HG02610 (cell line): ENCODE measurements around the gene TDRD7.

ENCODE experiments used
- ATAC-seq: cut with Tn5 transposase; IDR thresholded peaks from one replicate; pipeline ENCODE4 v1.9.1; 2021; ENCODE audit warnings: mild to moderate bottlenecking, moderate library complexity; ENCODE audit not compliant: unreplicated experiment

Gene TDRD7

DNA sequence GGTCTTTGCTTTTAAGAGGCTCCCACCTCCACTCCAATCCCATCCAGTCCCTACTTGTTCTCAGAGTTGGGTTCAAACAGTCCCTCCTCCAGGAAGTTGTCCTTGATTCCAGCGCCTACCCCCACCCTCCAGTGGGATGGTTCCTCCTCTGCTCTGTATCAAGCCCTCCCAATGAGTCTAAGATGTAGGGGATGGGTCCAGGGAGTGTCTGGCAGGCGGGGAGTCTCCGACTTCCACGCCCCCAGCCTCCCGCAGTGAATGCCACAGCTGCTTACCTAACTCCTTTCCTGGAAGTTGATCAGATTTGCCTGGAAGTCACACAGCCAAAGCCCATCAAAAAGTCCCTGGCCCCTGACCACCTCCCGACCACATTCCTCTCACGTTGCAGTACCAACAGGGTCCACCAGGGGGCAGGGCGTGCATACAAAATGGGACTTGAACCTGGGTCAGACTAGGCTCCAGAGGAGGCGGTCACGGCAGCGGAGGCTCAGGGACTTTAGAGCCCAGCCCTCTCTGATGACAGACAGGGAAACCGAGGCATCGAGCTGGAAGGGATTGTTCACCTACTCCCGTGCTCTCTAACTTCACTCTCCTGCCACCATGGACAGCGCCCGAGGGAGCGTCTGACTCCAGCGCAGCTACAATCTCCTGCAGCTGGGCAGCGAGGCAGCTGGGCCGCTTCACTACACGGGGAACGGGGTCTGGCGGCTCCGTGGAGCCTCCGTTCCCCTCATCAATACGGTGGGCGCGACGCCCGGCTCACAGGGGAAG is 25.0 kb upstream of the TDRD7 start:
- no peak for ATAC-seq

DNA sequence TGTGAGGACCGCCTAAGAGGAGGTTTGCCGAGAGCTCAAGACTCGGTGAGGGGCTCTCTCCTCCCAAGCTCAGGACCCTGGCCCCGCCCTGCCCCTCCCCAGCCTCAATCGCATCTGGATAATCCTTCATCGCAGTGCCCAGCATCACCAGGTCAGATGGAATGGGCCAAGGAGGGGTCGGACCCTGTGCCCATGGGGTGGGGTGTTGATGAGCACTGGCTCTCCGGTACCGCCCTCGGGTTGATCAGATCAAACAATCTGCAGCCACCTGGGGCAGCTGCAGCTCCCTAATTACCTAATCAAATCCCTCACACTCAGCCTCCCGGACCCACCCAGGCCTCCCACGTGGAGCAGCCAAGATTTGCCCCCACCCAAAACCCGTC is 24.4 kb upstream of the TDRD7 start:
- ATAC-seq, result no peak

DNA sequence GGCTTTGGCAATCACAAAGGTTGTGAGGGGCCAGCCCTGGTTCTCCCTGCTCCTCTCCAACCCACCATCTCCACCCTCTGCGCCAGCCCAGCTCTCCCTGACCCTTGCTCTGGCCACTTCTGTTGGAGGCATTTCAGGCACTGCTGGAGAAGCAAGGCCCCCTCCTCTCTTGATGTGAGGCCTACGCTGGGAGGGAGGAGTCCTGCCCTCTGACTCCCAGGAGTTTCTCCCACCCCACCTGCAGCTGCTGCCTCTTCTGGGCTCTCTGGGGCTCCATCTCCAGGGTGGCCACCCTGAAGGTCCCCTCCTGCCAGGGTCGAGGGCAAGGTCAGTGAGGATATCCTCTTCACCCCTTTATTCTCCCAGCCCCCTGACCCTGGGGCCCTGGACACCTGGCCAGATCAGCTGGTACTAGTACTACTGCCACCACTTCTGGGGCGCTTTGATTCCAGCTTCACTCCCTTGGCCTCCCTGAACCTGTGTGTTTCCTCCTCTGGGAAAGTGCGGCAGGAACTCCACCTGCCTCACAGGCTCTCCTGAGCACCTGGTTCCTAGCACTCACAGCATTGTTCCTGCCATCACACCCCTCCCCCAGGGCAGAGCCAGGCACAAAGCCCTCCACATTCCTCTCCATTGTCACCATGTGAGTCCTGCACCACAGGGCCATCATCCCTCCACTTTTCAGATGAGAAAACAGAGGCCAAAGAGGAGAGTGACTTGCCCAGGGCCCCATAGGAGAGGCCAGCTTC is 23.8 kb upstream of the TDRD7 start:
- no peak for ATAC-seq

DNA sequence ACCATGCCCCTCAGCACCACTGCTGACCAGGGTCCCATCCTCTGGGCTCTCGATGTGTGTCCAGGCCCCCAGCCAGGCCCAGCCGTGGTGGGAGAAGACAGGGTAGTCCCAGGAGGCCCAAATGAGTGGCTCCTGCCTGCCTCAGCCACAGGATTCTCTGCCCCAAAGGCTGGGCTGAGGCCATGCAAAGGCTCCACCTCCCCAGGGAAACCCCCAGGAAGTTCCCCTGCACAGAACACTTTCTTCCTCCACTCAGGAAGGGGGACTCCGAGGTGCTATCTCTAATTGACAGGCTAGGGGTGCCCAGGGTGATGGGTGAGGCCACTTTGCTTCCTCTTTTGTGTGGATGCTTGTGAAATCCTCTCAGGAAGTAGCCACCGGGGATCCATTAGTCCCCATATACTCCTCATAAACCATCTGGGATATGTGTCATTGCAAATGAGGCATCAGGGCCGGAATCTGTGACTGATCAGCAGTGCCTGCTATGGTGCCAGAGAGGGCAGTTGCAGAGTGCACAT is 23.1 kb upstream of the TDRD7 start:
- ATAC-seq, result peak; percentile 68

DNA sequence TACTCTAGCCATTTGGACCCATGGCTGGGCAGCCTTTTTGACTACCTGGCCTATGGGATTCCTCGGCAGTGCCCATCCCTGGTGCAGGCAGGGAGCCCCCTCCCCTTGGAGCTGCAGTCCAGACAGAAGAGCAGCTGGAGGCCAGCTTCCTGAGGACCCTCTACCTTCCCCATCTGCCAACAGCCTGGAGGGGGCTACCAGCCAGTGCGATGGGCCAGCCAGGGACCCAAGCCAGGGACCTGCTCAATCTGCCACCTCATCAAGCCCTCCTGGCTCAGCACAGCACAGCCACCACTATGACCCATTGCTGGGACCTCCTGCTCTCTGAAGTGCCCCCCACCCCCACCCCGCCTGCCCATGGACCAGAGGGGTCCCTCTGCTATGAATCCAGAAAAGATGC is 22.6 kb upstream of the TDRD7 start:
- no peak for ATAC-seq

DNA sequence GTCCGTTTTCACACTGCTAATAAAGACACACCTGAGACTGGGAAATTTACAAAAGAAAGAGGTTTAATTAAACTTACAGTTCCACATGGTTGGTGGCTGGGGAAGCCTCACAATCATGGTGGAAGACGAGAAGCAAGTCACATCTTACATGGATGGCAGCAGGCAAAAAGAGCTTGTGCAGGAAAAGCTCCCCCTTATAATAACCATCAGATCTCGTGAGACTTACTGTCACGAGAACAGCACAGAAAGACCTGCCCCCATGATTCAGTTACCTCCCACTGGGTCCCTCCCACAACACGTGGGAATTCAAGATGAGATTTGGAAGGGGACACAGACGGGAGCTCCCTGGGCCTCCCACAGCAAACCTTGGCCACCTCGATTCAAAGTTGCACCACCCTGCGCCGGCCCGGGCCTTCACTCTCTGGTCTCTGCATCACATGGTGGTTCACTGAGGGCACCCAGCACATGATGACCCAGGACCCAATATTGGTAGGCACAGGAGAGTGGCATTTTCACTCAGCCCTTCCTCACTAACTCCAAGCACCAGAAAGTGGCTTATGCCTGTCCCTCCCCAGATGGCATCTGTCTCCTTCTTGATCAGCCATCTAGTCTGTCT is 21.0 kb upstream of the TDRD7 start:
- no peak for ATAC-seq

DNA sequence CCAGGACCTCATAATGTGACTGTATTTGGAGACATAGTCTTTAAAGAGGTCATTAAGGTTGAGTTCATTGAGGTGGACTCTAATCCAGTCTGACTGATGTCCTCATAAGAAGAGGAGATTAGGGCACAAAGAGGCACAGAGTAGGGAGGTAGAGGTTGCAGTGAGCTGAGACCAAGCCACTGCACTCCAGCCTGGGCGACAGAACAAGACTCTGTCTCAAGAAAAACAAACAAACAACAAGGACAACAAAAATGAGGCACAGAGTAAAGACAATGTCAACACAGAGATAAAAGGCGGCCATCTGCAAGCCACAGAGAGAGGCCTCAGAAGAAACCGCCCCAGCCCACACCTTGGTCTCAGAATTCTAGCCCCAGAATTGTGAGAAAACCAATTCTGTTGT is 17.0 kb upstream of the TDRD7 start:
- no peak for ATAC-seq

DNA sequence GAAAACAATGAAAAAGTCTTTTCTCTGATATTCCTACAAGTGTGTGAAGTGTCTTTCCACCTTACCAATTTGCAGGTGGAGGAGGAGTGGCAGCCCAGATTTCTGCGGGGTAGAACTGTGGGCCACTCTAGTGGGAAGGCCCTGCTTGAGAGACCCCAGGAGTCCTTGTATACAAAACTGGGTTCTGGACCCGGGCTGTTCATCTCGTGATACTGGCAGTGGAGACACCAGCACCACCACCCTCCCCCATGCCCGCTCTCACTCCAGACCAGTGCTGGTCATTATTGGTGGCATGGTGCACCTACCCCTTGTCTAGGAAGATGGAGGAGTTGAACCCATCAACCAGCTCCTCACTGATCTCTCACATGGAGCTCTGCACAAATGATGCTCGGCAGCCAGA is 16.2 kb upstream of the TDRD7 start:
- ATAC-seq, result no peak

DNA sequence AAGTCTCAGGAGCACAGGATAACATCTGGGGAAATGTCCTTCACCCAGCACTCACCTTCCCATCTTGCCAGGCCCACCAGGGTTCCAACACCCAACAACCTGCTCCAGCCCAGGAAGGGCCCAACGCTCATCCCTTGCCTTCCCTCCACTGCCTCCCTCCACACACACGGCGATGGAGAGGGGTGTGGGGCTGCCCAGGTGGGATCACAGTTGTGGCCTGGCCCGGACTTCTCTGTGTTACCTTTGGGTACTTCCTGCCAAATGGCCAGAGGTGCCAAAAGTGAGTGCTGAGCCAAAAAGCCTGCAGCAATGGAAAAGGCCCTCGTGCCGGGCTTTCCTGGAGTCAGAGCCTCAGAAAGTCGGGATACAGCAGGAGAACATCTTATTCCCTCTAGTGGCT is 15.6 kb upstream of the TDRD7 start:
- ATAC-seq, result no peak

DNA sequence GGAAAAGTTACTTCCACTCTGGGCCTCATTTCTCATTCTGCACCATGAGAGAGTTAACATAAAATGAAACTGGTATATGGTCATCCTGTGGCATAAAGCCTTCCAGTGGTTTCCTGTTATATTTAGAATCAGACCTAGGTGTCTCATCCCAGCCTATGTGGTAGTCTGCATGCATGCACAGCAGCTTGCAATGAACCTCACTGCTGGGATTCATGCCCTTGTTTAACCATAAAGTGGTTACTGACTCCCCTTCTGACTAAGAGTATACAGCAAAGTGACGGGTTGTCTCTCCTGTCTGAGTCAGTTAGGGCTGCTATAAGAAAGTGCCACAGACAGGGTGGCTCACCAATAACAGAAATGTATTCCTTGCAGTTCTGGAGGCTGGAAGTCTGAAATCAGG is 14.7 kb upstream of the TDRD7 start:
- ATAC-seq, result peak; percentile 81

DNA sequence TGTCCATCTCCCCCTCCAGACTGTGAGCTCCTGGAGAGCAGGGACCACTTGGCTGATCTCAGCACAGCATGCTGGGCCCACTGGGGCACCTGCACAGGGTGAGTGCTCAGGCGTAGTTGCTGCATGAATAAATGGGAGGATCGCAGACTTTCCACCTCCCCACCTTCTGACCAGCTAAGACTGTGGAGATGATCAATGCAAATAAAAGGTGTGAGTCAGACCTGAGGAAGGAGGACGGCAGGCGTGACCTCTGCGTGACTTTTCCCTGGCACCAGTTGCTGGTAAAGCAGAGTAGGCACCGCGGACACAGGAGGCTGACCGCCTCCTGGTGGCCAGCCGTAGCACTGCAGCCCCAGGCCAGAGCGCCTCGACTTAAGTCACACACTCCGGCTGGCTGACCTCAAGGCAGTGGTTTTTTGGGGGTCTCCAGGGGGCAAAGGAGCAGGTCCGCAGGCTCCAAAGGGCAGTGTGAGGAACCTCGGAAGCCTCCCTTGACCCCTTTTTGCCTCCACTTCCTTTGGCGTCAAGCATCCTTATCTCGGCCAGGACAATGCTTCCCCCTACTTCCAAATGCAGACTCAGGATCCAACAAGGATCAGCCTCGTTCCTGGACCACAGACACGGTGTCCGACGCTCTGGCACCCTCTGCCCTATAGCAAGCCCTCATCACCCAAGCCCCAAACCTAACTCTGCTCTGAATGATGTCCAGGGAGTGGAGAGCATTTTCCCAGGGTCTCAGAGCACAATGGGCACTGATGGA is 12.7 kb upstream of the TDRD7 start:
- no peak for ATAC-seq

DNA sequence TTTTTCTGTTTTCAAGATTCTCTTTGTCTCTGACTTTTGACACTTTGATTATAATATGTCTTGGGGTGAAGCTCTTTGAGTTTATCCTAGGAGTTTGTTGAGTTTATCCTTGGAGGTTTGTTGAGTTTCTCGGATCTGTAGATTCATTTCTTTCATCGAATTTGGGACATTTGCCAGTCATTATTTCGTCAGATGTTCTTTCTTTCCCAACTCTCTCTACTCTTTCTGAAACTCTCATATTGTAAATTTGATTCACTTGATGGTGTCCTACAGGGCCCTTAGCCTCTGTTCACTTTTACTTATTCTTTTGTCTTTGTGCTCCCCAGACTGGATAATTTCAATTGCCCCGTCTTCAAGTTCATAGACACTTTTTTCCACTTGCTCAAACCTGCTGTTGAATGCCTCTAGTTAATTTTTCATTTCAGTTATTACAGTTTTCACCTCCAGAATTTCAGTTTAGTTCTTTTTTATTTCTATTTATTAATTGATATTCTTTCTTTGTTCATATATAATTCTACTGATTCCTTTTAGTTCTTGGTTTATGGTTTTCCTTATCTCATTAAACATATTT is 8.1 kb upstream of the TDRD7 start:
- ATAC-seq, result no peak

DNA sequence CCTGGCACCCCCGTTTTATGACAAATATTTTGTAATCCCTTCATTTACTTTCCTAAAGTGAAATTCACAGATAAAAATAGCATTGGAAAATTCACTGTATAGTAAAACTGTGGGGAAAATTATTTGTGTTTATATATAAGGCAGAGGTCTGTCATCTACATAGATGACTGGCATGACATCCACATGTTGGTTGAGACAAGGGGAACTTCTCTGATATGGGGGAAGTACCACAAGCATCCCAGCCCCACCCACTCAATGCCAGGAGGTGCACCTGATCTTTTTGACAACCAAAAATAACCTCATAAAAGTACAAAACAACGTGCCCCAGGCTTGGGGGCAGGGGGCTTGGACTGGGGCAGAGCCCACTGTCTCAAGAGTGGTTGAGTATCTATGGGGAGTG is 6.3 kb upstream of the TDRD7 start:
- ATAC-seq, result peak; percentile 57

DNA sequence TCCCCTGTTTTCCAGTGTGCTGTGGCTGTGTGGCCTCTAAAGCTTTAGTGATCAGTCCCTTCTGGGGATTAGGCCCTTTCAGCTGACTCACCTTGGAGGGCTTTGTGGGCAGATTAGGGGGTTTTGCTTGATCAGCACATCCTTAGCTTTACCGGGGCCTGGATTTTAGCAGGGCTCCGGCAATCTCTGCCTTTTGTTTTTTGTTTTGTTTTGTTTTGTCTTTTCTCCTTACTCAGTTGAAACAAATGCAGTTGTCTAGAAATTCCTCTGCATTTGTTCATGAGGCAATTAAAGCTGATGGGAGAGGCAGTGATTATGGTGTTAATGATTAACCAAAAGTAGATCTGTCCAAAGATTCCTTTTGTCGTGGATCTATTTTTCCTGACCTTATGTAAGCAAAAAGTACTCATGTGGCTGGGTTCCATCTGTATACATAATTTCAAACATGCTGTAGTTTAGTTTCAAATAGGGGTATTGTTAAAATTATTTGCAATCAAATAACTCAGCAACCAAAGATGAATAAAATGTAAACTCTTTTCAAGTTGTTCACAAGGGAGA is 5.2 kb upstream of the TDRD7 start:
- ATAC-seq, result no peak

DNA sequence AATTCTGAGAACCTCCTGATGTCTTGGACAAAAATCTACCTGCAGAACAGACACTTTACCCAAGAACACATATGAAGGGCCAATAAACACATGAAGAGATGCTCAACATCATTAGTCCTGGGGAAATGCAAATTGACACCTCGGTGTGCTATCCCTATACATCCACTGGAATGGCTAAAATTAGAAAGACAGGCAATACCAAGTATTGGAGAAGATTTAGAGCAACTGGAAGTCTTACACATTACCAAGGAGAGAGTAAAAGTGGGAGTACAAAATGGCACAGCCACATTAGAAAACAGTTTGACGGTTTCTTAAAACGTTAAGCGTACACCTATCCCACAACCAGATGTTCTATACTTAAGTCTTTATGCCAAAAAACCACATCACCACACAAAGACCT is 3.3 kb upstream of the TDRD7 start:
- no peak for ATAC-seq

DNA sequence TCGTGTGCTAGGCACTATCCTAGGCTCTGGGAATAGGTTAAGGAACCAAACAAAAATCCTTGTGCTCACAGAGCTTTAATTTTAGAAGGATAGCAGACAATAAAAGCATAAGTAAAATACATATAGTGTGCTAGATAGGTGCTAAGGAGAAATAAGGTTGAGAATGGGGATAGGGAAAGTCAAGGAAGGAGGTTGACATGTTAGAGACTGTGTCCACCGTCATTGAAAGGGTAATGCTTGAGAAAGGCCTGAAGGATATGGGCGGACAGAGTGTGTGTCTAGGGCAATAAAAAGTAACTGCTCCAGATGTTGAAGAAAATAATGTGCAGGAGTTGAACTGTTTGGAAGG is 482 bp upstream of the TDRD7 start:
- no peak for ATAC-seq

DNA sequence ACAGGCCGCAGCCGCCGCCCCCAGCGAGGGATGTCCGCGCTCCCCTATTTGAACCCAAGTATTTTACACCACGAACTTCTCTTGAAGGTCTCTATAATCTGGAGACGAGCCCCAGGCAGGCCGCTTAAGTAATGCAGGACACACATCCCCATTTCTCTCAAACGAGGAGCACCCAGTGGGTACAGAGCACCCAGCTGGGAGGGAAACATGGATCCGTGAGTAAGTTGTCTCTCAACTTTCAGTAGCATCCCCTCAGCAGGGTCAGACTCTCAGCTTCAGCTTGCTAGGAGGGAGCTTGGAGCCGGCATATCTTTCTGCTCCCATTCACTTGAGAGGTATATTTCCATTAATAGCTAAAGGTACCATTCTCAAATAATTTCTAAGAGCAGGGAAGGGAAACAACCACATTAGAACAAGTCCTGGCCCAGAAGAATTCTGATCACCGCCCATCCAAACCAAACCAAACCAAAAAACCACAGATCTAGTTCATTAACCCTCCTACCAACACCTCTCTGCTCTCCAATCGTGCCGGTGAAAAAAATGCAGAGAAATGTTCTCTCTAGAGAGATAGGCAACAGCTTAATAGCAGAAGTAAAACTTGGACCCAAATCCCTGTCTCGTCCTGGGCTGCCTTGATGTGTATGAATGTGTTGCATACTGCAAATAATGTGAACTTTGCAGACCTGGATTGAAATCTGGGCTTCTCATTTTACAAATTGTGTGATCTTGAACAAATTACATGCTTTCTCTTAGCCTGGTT is 910 bp downstream of the TDRD7 start:
- ATAC-seq, result peak; percentile 5

DNA sequence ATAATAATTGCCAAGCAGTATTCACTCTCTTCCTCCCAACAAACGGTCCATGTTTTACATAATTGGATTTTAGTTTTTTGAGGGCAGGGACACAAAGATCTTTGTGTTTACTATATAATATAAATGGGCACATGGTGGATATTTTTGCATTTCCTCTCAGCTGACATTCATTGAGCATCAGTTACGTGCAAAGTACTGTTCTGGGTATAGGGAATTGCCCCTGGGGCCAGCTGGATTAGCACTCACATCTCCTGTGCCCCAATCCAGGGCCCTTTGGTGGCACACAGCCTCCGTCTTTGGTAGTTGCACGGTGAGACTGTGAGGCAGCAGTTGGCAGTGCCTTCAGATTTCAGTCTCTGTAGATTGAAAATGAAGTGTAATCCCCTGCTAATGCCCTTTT is 1.6 kb downstream of the TDRD7 start:
- ATAC-seq, result no peak

DNA sequence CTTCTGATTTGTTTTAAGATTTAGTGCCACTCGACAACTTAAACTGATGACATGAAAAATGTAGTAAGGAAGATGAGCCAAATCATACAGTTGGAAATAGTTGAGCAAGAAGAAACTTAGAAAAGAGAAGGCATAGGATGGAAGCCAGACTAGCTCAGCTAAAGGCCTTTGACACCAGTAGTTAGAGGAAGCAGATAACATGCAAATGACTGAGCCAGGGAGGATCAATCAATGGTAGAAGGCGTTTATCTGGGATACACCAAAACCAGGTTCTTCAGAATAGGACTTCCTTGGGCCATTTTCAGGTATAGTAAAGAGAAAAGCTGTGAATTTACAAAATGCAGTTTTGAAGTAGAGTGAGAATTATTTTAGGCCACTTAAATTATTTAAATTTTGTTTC is 3.2 kb downstream of the TDRD7 start:
- ATAC-seq, result no peak

DNA sequence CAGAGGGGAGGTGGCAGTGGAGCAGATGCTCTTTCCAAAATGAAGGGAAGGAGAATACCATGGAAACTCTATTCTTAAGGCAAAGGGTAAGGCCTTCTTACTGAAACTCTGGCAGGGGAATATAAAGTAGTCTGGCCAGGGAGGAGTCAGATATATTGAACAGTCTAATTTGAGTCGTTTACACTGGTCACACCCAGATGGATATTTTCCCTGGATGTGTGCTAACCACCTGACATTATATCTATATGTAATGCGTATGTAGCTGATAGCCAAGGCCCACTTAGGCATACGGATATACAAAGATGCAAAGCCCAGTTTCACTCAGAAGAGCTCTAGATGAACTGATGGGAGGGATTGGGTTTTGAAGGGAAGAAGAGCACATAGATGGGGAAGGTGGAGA is 7.0 kb downstream of the TDRD7 start:
- ATAC-seq, result no peak
